GM12891 (cell line): Measurements from ENCODE around the gene LHX3.

Experiments
- POLR2A ChIP-seq: IDR thresholded peaks from 2 replicates; pipeline ENCODE4 v1.6.1; 2011; ENCODE audit warnings: low read depth, low read length, control low read depth
- POLR2AphosphoS5 ChIP-seq: IDR thresholded peaks from 2 replicates; pipeline ENCODE4 v1.6.1; 2011; ENCODE audit warnings: low read depth, low read length, control low read depth
- POU2F2 ChIP-seq: IDR thresholded peaks from 2 replicates; pipeline ENCODE4 v1.6.1; 2011; ENCODE audit warnings: low read depth, mild to moderate bottlenecking, control low read depth, low read length, moderate library complexity
- SPI1 ChIP-seq: IDR thresholded peaks from 2 replicates; pipeline ENCODE4 v1.6.1; 2011; ENCODE audit warnings: low read depth, low read length, control low read depth
- TAF1 ChIP-seq: IDR thresholded peaks from 2 replicates; pipeline ENCODE4 v1.6.1; 2011; ENCODE audit warnings: low read depth, low read length, control low read depth

- TF ChIP-seq SPI1: no peak
- TF ChIP-seq POLR2AphosphoS5: no peak
- no peak for TF ChIP-seq POLR2A
- no peak for TF ChIP-seq TAF1
- TF ChIP-seq POU2F2: no peak
Observed at GRCh38 chr9:136191099-136191959, 13.6 kb downstream of the LHX3 start.
